ENCODE data around the gene ABCC4.

- TF ChIP-seq POLR2A (IDR thresholded peaks at IDR 0.05) (no peak), CTCF (IDR thresholded peaks at IDR 0.05) (no peak)
Observed at GRCh38 chr13:95136638-95137037, 164.6 kb downstream of the ABCC4 start.
